GM19238 (cell line): ENCODE measurements around the gene VHLL.
"Not testable (repeated sequence)": the region's sequence is repeated elsewhere in the genome, so short reads cannot be mapped to it uniquely, and the experiment has no call there.

ENCODE experiments used
- DNase-seq: peaks from one replicate; pipeline ENCODE4 v3.0.0; 2011; ENCODE audit warnings: low spot score; ENCODE audit not compliant: insufficient read length

The VHLL gene

DNA sequence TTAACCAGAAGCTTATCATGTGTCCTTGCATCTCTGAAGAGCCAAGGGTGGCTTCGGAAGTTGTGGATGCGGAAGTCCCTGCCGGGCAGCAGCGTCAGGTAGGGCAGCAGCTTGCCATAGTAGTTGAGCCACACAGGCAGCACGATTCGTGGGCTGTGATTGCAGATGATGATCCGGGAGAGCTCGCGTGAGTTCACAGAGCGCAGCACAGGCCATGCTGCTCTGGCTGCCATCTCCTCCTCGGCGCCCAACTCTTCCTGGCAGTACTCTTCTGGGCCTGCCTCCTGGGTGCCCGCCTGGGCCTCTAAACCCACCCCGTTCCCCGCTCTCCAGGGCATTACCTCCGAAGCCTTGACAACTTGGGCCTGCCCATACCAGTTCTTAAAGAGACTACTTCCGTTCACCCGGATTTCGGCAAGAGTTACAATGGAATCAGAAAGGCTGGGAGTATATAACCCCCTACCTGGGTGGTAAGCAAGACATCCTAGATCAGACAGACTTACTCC lies at the start of gene VHLL:
Gene VHLL, minus strand, starts transcription at position 456 of the 506 bp plus-strand sequence. Its CDS starts 118 bp downstream, at position 338.
- DNase-seq, result no peak

DNA sequence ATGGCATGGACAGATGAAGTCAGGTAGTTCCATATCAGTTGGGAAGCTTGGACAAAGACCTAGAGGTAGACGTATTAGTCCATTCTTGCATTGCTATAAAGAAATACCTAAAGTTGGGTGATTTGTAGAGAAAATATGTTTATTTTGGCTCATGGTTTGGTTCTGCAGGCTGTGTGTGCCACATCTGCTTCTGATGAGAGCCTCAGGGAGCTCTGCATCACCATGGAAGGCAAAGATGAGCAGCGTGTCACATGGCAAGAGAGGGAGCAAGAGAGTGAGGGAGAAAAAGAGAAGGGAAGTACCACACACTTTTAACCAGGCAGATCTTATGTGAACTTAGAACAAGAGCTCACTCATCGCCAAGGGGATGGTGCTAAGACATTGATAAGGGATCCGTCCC lies 48.2 kb upstream of the VHLL start:
- no peak for DNase-seq

DNA sequence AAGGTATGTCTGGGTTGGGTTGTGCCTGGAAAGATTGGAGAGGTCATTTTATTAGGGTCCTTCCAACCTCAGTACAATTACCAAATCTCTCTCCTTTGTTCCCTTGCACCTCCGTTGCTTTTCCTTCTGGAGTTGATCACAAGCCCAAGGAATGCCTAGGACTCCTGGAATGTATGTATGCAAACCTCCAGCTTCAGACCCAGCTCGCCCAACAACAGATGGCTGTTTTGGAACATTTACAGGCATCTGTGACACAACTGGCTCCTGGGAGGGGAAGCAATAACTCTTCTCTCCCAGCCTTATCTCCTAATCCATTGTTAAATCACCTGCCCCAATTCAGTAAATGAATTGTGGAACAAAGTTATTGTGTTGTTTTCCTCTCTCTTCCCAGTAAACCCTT lies 47.5 kb upstream of the VHLL start:
- DNase-seq, result no peak

DNA sequence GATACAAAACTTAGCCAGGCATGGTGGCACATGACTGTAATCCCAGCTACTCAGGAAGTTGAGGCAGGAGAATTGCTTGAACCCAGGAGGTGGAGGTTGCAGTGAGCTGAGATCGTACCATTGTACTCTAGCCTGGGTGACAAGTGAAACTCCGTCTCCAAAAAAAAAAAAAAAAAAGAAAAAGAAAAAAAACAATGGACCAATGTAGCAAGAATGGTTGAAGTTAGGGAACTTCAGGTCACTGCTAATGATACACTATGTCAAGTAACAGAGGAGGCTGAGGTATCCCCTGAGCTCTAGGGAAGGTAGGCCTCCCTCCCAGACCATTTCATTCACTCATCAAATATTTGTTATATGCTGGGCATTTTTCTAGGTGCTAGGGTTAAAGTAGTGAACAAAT lies 46.9 kb upstream of the VHLL start:
- DNase-seq, result not testable (repeated sequence)

DNA sequence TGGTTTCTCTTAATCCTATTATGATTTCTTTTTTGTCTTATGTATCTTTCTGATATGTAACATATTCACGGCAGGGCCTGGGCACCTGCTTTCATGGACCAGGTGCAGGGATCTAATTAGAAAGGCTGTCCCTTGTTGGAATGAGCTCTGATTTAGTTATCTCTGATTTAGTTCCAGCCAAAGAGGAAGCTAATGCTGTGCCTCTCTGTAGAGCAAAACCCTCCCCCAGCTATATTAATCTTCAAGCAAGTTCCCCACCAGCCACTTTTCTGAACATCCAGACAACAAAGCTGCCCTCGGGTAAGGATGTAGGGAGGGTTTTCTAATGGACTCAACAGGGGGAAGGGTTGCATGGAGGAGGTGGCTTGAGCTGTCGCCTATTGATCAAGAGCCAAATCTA lies 45.3 kb upstream of the VHLL start:
- no peak for DNase-seq

DNA sequence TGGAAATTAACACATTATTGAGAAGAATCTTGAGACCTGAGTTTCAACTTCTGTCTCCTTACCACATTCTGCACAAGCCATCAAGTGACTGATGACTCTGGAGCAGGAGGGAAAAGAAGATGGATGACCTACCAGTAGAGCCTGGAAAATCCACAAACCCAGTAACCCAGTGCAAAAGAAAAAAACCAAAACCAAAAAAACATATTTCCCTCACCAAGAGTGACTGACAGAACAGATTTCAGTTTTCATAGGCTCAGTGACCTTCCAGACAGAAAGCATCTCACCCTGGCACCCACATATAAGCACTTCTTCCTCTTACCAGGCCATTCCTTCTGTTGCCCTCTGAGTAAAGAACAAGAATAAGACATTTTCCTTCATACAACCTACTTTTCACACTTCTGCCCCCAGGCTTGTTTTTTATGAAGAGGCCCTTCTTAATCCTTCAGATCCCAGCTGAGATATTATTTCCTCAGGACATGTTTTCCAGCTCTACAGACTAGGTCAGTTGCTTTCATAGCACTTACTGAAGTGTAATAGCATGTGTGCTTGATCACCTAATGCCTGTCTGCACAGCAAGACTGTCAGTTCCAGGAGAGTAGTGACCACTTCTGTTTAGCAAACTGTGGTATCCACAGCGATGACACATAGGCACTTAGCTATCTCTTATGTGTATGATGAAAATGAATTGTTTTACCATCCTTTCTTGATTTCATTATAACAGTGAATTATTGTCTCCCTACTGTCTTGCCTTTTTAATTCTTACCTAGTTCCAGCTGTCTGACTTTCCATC lies 43.3 kb upstream of the VHLL start:
- DNase-seq, result no peak

DNA sequence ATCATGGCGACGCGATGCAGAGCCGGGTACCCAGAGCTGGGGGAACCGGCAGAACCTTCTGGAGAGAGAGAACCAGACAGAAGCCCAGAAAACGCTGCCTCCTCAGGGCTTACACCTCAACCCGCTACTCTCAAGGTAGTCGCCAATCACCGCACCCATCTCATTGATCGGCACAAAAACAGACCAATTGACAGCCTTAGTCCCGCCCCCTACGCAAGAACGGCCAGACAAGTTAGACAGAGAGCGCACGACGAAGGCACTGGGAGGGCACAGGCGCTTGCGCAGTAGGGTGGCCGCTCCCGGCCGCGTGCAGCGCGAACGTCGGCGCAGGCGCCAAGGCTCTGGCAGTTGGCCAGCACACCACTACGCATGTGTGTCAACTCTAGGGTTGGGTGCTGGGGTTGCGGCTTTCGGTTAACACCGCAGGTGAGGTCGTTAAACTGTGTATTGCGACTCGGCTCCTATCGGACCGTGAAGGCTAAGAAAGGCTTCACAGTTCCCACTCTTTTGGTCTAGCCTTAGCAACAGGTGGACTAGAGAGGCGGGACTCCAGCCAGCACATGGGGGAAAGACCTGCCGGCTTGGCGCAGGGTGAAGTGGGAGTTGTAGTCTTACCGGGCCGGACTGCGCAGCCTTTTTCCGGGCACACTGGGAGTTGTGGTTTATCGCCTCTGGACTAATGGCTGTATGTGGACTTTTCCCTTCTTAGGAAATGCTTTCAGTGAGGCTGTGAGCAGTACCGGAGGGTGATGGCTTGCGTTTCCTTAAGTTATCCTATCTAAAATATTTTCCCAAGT lies 39.3 kb upstream of the VHLL start, which contains the start of the genes CCT3 and TSACC:
Gene CCT3, minus strand, starts transcription at position 113 of the 797 bp plus-strand sequence. Its CDS starts 108 bp downstream, at position 5.
Gene TSACC, plus strand, starts transcription at position 347 of the 797 bp plus-strand sequence. CDS start 1,232 bp downstream, outside the sequence.
- DNase-seq, result peak; percentile 94

DNA sequence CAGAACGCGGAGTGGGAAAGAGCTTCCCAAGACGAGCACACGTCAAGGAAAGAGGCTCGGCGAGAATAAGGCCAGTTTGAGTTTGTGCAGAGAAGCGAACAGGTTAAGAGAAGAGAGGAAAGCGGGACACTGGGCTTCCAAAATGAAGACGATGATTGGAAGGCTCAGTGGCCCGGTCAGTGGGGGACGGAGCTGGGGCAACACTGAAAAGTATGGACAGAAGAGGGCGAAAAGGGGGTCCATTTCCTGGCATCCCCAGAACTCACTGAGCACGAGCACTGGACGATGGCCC lies 38.7 kb upstream of the VHLL start:
- no peak for DNase-seq

DNA sequence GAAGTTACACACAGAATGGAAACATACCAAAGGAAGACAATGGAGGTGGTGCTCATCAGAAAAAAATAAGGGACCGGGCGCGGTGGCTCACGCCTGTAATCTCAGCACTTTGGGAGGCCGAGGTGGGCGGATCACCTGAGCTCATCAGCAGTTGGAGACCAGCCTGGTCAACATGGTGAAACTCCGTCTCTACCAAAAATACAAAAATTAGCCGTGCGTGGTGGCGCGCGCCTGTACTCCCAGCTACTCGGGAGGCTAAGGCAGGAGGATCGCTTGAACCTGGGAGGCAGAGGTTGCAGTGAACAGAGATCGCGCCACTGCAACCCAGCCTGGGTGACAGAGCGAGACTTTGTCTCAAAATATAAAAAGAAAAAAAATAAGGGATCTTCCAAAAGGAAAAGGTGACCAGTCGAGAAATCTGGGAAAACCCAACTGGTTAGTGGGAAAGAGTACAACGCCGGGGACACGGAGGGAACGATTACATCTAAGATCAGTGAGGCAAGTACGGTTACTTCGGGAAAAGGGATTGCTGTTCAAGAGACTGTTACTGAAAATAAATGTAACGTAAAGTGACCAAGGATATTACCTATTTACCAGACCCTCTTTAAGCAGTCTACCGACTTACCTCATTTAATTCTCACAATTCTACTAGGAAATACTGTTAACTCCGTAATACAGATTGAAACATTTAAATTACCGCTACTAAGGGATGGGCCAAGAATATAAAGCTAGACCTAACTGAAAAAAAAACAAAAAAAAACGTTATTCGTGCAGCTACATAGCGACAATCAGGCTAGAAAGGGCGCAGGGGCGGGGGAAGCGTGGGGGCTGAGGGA lies 38.2 kb upstream of the VHLL start:
- DNase-seq, result no peak

DNA sequence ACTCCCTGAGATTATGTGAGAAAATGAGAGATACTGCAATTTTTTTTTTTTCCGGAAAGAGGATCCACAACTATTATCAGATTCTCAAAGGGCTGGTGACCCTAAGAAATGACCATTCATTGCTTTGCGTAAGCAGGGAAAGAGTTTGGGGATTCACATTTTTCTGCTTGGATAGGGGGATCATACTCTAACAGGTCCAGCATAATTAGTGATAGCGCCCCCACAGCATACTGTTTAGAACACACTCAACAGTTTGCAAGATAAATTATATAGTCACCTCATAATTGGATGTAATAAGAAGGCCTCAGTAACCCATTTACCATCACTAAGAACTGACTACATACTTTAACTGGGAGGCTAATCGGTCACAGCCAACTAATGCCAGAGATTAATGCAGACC lies 37.1 kb upstream of the VHLL start:
- DNase-seq, result no peak

DNA sequence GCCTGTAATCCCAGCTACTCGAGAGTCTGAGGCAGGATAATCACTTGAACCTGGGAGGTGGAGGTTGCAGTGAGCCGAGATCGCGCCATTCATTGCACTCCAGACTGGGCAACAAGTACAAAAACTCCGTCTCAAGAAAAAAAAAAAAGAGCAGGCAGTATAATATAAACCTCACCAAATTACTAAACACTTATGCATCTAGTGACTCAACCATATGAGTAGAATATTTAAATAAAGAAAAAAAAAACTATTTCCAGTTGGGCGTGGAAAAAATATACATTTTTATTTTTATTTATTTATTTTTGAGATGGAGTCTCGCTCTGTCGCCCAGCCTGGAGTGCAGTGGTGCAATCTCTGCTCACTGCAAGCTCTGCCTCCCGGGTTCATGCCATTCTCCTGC lies 24.1 kb upstream of the VHLL start:
- DNase-seq, result not testable (repeated sequence)

DNA sequence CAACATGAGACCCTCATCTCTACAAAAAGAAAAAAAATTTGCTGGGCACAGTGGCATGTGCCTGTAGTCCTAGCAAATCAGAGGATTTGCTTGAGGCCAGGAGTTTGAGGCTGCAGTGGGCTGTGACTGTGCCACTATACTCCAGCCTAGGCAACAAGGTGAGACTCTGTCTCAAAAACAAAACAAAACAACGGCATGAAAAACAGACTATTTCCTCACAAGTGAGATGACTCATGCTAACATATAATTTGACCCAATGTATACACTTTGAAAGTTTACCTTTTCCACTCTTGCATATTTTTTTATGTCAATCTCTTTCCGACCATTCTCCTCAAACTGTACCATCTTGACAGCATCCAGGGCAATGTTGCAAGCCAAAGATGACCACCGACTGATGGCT lies 21.5 kb upstream of the VHLL start:
- no peak for DNase-seq

DNA sequence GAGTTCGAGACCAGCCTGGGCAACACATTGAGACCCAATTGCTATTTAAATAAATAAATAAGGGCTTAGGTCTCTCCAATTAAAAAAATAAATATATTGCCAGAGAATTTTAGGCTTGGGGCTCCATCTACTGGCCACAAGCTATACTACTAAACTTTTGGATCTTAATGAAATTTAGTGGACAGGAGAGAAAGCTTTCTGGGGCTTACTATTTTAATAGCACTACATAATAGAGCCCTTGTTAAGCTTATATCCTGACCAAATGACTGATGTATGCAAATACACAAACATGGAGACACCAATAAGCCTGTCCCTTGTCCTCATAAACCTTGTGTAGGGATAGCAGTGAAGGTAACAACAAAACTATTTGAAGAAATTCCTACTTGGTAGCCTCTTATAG lies 20.6 kb upstream of the VHLL start:
- DNase-seq, result no peak

DNA sequence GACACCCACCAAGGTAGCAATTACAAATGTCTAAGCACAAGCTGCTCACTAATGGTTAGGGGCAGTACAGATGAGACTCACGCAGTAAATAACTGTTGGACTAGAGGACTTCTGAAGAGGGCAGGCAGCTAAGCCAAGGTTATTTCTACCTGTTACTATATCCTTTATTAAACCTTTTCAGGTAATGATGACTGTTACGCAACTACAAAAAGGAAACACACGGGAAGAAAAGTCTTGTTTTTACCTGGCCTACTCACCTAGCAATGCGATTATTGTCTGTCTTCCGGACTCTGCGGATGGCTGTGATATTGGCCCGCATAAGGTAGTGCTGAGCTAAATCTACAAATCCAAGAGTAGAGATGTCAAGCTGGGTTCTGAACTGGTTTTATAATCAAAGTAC lies 17.8 kb upstream of the VHLL start:
- DNase-seq, result no peak

DNA sequence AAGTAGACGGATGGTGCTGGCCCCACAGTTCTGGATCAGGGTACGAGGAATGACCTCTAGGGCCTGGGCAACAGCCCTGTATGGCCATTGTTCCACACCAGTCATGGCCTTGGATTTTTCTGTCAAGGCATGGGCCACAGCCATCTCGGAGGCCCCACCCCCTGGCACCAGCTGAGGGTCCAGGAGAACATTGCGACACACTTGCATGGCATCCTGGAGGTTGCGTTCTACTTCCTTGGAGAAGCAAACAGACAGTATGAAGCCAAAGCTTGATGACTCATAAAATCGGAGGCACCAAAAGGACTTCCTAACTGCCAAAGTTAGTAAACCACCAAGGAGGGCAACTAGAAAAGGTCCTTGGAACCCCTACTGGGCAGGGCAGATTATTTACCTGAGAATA lies 11.9 kb upstream of the VHLL start:
- DNase-seq, result no peak

DNA sequence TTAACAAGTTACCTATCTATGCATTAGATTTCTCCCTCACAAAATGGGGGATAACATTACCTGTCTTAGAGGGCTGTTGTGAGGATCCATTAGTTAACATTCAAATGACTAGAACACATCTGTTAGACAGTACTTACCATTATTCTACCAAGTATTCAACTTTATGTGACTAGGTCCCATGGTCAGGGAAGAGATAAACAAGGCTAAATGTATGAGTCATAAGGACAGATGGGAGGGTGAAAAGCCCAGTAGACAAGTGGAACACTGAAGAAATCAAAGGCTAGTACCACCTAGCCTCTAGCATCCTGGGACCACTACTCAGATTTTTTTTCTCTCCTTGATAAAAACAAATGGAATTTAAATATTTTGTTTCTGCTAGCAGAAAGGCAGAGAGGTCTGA lies 9.0 kb upstream of the VHLL start:
- DNase-seq, result no peak

DNA sequence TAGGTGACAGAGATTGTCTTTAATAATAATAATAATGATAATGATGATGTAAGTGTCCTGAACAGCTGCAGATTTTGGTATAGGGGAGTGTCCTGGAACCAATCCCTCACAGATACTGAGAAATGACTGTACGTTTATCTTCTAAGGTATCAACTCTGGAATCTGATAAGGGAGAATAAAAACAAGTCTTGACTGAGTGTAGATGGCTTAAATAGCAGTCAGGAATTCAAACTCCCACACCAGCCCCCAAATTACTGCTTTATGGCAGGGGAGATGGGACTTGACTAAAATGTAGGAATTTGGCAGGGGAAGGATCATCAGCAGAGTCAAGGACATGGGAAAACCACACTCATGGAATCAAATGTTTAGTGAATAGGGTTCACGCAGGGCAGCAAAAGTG lies 6.1 kb upstream of the VHLL start:
- DNase-seq, result no peak

DNA sequence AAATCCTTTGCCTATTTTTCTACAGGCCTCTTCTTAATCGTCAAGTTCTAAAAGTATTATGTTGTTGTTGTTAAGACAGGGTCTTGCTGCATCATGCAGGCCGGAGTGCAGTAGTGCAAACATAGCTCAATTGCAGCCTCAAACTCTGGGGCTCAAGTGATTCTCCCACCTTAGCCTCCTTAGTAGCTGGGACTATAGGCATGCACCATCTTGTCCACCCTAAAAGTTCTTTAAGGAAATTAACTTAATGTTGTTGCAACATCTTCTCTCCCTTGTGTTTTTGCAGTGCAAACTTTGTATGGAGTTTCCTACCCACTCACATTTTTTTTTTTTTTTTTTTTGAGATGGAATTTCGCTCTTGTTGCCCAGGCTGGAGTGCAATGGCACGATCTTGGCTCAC lies 4.1 kb upstream of the VHLL start:
- no peak for DNase-seq

DNA sequence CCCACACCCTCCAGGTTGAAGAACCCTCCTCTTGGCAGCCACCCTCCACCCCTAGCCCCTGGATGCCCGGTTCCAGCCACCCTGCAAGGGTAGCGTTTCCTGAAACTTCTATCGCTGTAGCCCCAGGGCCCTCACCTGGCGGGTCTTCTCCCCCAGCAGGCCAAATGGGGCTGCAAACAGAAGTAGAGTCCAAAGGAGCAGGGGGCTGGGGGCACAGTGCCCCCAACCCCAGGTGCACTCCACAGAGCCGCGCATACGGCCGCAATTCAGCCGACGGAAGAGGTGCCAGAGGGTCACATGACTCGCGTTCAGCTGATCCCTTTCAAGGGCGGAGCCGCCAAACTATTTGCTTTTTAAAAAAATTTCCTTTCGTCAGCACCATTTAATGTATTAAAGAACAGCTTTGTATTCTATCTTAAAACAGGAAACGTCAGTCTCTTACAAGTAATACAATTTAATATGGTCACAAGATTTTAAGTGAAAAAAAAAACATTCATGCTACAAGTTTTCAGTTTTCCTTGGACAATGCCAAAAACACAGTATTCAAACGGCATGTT lies 3.6 kb downstream of the VHLL start, which contains the start of gene GLMP:
Gene GLMP, minus strand, starts transcription at position 289 of the 557 bp plus-strand sequence. Its CDS starts 34 bp downstream, at position 255.
- peak; percentile 67 for DNase-seq

DNA sequence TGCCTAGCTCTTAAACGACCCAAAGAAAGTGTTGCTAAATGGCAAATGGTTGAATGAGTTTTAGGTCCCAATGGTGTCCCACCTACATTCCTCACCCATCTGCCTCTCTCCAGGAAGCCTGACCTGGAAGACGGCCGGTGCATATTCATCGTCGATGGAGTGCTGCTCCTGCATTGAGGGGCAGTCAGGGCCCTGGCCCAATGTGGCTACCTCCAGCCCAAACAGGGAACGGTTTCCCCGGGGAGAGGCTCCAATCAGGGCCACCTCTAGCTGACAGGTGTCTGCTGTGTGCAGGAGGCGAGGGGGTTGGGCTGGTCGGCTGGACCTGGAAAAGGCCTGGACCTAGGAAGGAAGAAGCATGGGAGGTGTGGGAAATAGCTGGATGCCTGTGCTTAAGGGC lies 5.2 kb downstream of the VHLL start:
- no peak for DNase-seq

DNA sequence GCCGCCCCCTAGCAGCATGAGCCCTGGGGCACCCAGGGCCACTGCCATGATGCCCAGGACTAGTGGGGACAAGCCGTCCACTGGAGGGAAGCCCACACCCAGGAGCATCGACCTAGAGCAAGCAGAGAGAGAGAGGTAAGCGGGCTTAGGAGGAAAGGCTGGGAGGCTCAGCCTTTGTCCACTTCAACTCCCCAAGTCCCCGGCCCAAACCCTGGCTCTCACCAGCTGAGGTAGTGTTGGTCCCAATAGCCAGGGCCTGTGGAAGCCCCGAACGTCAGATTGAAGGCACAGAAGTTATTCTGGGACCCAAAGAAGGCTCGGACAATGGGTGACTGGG lies 6.0 kb downstream of the VHLL start:
- no peak for DNase-seq
